ENCODE results near the gene ZNF502. TPM values are rescaled to one million over a fixed set of nuclear protein-coding genes. Genes with fewer than 3 reads are reported as not detected.

ZNF502 gene
- total and polyA plus RNA-seq, 2 donors (not counting 1 experiment from before 2014, with no cell fraction given): 1.4 to 5.5 TPM

GRCh38 chr3:44722103-44722401 is 9.6 kb downstream of the ZNF502 start:
- no peak for ATAC-seq (ENCODE audit: low read depth)
- Histone ChIP-seq H3K79me2 (ENCODE audit: control insufficient read depth, insufficient read depth, low read length) (peaks cover 4% of the 10 kb centered on the region), H3K36me3 (replicated peaks in 1 of 2; ENCODE audit: control extremely low read depth in 1 of 2, control insufficient read depth in 1 of 2, extremely low read depth in 1 of 2, insufficient read depth in 2 of 2, low read length in 1 of 2) (peaks cover 3 to 32% of the 10 kb centered on the region in 2 experiments), H3K9me3 (ENCODE audit: control extremely low read depth in 1 of 3, control insufficient read depth in 2 of 3, insufficient read depth in 1 of 3, low read length in 2 of 3) (peaks cover 26 to 87% (median 54%) of the 10 kb centered on the region in 3 donors), H3K27me3 (replicated peaks in 1 of 4; ENCODE audit: control extremely low read depth in 1 of 4, control insufficient read depth in 3 of 4, insufficient read depth in 4 of 4, low read length in 3 of 4) (no peaks in the 10 kb centered on the region), H3K27ac (ENCODE audit: low read length in 2 of 2) (no peak overlapping the region), H2AFZ (ENCODE audit: insufficient read depth, low read depth, low read length, poor library complexity, severe bottlenecking) (no peak overlapping the region), H3K4me2 (replicated peaks; ENCODE audit: low read depth, low read length, poor library complexity, severe bottlenecking) (no peak overlapping the region), H4K20me1 (ENCODE audit: control insufficient read depth, insufficient read depth, low read length, poor library complexity, severe bottlenecking) (no peaks in the 10 kb centered on the region), H3K4me3 (ENCODE audit: control extremely low read depth in 1 of 5, extremely low read depth in 1 of 5, insufficient read depth in 1 of 5, low read depth in 2 of 5, low read length in 4 of 5) (no peak overlapping the region), H3K9ac (ENCODE audit: low read length) (no peak overlapping the region), H3K4me1 (ENCODE audit: control insufficient read depth in 2 of 2, insufficient read depth in 2 of 2, low read length in 2 of 2) (no peaks in the 10 kb centered on the region)
- DNase-seq: no peak
- TF ChIP-seq EZH2 (IDR thresholded peaks at IDR 0.05; ENCODE audit: borderline replicate concordance, insufficient read depth, low read depth, low read length, poor library complexity, severe bottlenecking) (no peak), CTCF (IDR thresholded peaks at IDR 0.05) (no peak)
- ChIA-PET CTCF (no interaction called here), POLR2A (no interaction called here)
- no peak overlapping the region for H3K27ac Mint-ChIP-seq
- WGBS (ENCODE audit: insufficient coverage): no CpG with 5 or more reads among the region's 1 CpG
- peaks cover 24% of the 10 kb centered on the region for H3K9me3 Mint-ChIP-seq (ENCODE audit: insufficient read depth)
- H3K4me3 Mint-ChIP-seq: no peak overlapping the region
- no peaks in the 10 kb centered on the region for H3K27me3 Mint-ChIP-seq
- no peaks in the 10 kb centered on the region for H3K4me1 Mint-ChIP-seq
- intact Hi-C loops (cut with micrococcal nuclease): loop anchor here (10.0 kb wide), 1 partner anchor 167 kb away; the partner anchor contains the start of gene ZKSCAN7

GRCh38 chr3:44729384-44729910 is 17.0 kb downstream of the ZNF502 start, which contains the start of gene ZNF501:
ZNF501 (plus strand) TSS chr3:44729635; CDS start chr3:44734422, 4,787 bp downstream.
- WGBS (ENCODE audit: insufficient coverage): 2% methylated on average over 46 of the region's 46 CpGs
- H3K9ac ChIP-seq (ENCODE audit: low read length): peak within 1 kb of the TSS; percentile 78
- ChIA-PET CTCF (interaction anchor here (1.2 to 2.0 kb wide), 3 partner anchors 17 to 32 kb away, joined by 3 to 15 read pairs (median 4); partner anchors contain the start of genes KIAA1143, KIF15 and ZNF502), POLR2A (interaction anchor here (0.5 to 2.2 kb wide), 6 partner anchors 8 to 175 kb away, joined by 3 to 6 read pairs (median 4); partner anchors contain the start of genes KIAA1143, KIF15, ZKSCAN7 and ZNF502)
- H3K79me2 ChIP-seq (ENCODE audit: control insufficient read depth, insufficient read depth, low read length): no peaks in the 10 kb centered on the region
- no peaks in the 10 kb centered on the region for H4K20me1 ChIP-seq (ENCODE audit: control insufficient read depth, insufficient read depth, low read length, poor library complexity, severe bottlenecking)
- peaks cover 3 to 28% of the 10 kb centered on the region in 2 experiments for H3K36me3 ChIP-seq (replicated peaks in 1 of 2; ENCODE audit: control extremely low read depth in 1 of 2, control insufficient read depth in 1 of 2, extremely low read depth in 1 of 2, insufficient read depth in 2 of 2, low read length in 1 of 2)
- Mint-ChIP-seq H3K4me3 (peak within 1 kb of the TSS; percentile 96), H3K27me3 (no peaks in the 10 kb centered on the region), H3K4me1 (peaks cover 13% of the 10 kb centered on the region), H3K9me3 (ENCODE audit: insufficient read depth) (peaks cover 24% of the 10 kb centered on the region), H3K27ac (peak within 1 kb of the TSS; percentile 86)
- H3K4me1 ChIP-seq (ENCODE audit: control insufficient read depth in 2 of 2, insufficient read depth in 2 of 2, low read length in 2 of 2): peaks cover 6 to 12% of the 10 kb centered on the region in 2 donors
- peak; percentile 90 for DNase-seq
- H3K9me3 ChIP-seq (ENCODE audit: control extremely low read depth in 1 of 3, control insufficient read depth in 2 of 3, insufficient read depth in 1 of 3, low read length in 2 of 3): peaks cover 11 to 57% (median 50%) of the 10 kb centered on the region in 3 donors
- H3K27ac ChIP-seq (ENCODE audit: low read length in 2 of 2): peak within 1 kb of the TSS; percentile 15 to 32
- H3K4me3 ChIP-seq (ENCODE audit: control extremely low read depth in 1 of 5, extremely low read depth in 1 of 5, insufficient read depth in 1 of 5, low read depth in 2 of 5, low read length in 4 of 5): peak within 1 kb of the TSS; percentile 35 to 89 (median 77)
- H2AFZ ChIP-seq (ENCODE audit: insufficient read depth, low read depth, low read length, poor library complexity, severe bottlenecking): peak within 1 kb of the TSS; percentile 88
- no peaks in the 10 kb centered on the region for H3K27me3 ChIP-seq (replicated peaks in 1 of 4; ENCODE audit: control extremely low read depth in 1 of 4, control insufficient read depth in 3 of 4, insufficient read depth in 4 of 4, low read length in 3 of 4)
- intact Hi-C loops (cut with micrococcal nuclease): loop anchor here (1.0 to 10.0 kb wide), 7 partner anchors 17 to 391 kb away; partner anchors contain the start of genes KIAA1143, KIF15, TCAIM and TMEM42
- H3K4me2 ChIP-seq (replicated peaks; ENCODE audit: low read depth, low read length, poor library complexity, severe bottlenecking): peak within 1 kb of the TSS; percentile 79
- peak; percentile 94 for ATAC-seq (ENCODE audit: low read depth)
- TF ChIP-seq EZH2 (IDR thresholded peaks at IDR 0.05; ENCODE audit: borderline replicate concordance, insufficient read depth, low read depth, low read length, poor library complexity, severe bottlenecking): no peak
- TF ChIP-seq CTCF (IDR thresholded peaks at IDR 0.05): no peak

Measured in B cell (primary cell).